HepG2 (cell line): ENCODE results near the gene C11orf16. TPM values are rescaled to one million over a fixed set of nuclear protein-coding genes. Genes with fewer than 3 reads are reported as not detected.

Experiments
- ATAC-seq: fragments of 200-7000 bp; cut with Tn5 transposase; 3 replicates; pipeline ENCODE4 v1.9.1; 2020; ENCODE audit warnings: mild to moderate bottlenecking, moderate library complexity
- BruUV-seq: library from RNA; stranded (reverse); fragments of 400-500 nt; replicated peaks from 2 replicates; lab custom pipeline; 2021; lab: Mats Ljungman, UMichigan
- CTCF ChIA-PET: fragments of 300-600 bp; formaldehyde crosslinking; extraction: SDS; loops from one replicate; lab custom pipeline; 2021; ENCODE audit warnings: low total read pairs, inconsistent platforms, low intra/inter-chr PET ratio; lab: Yijun Ruan, JAX
- POLR2A ChIA-PET: fragments of 350-600 bp; sonication (Branson Sonifier 250); formaldehyde crosslinking; loops from one replicate; lab custom pipeline; 2020; ENCODE audit warnings: antibody characterized with exemption, inconsistent platforms; lab: Yijun Ruan, JAX
- DNase-seq: peaks from one replicate; pipeline ENCODE4 v3.0.0-alpha.2; 2015; ENCODE audit warnings: low spot score
- FAIRE-seq: peaks from 3 replicates; lab custom pipeline; 2011; peaks lifted over from hg19 to GRCh38; lab: Jason Lieb, UNC
- H2AFZ ChIP-seq: one replicate; pipeline ENCODE4 v1.6.1; 2011; ENCODE audit warnings: low read length, inconsistent platforms
- H3K27ac ChIP-seq: fragments of 300-600 bp; 3 replicates; pipeline ENCODE4 v1.8.0; 2011; ENCODE audit warnings: mixed run types, mild to moderate bottlenecking, mixed read lengths, low read length, inconsistent platforms; ENCODE audit not compliant: insufficient read depth; ENCODE audit errors: extremely low read length
- H3K27me3 ChIP-seq, 2 experiments: fragments of 200-600 bp in 1 of 2; 2 replicates in 1 of 2; 3 replicates in 1 of 2; pipeline versions ENCODE4 v1.6.0 to v1.8.0; 2011; ENCODE audit warnings: low read length in 2 of 2, mild to moderate bottlenecking in 2 of 2, moderate library complexity in 2 of 2, inconsistent platforms in 1 of 2; ENCODE audit not compliant: insufficient read depth in 2 of 2, control insufficient read depth in 1 of 2
- H3K36me3 ChIP-seq, 2 experiments: fragments of 200-600 bp in 1 of 2; replicated peaks in 1 of 2; 2 replicates in 1 of 2; 3 replicates in 1 of 2; pipeline versions ENCODE4 v1.5.1 to v1.8.0; 2011; ENCODE audit warnings: low read length in 2 of 2, inconsistent platforms in 1 of 2; ENCODE audit not compliant: insufficient read depth in 2 of 2, control insufficient read depth in 1 of 2
- H3K4me1 ChIP-seq: 2 replicates; pipeline ENCODE4 v1.5.1; 2012; ENCODE audit warnings: low read length, inconsistent platforms; ENCODE audit not compliant: insufficient read depth
- H3K4me2 ChIP-seq: 2 replicates; pipeline ENCODE4 v1.6.0; 2011; ENCODE audit warnings: low read depth, low read length, inconsistent platforms
- H3K4me3 ChIP-seq, 3 experiments: fragments of 200-600 bp in 1 of 3; sonication (generic), shearing (Covaris generic) in 1 of 3; replicated peaks in 1 of 3; 2 replicates each; pipeline ENCODE4 v1.5.1; 2011 to 2016; ENCODE audit warnings: low read length in 3 of 3, inconsistent platforms in 2 of 3, low read depth in 2 of 3, mild to moderate bottlenecking in 2 of 3, control low read depth in 1 of 3, mixed read lengths in 1 of 3; ENCODE audit not compliant: insufficient read depth in 1 of 3
- H3K79me2 ChIP-seq: one replicate; pipeline ENCODE4 v1.6.1; 2011; ENCODE audit warnings: low read length, inconsistent platforms; ENCODE audit not compliant: insufficient read depth
- H3K9ac ChIP-seq: 2 replicates; pipeline ENCODE4 v1.6.0; 2011; ENCODE audit warnings: mild to moderate bottlenecking, low read depth, low read length, inconsistent platforms; ENCODE audit not compliant: insufficient read depth
- H3K9me3 ChIP-seq: 2 replicates; pipeline ENCODE4 v1.5.1; 2012; ENCODE audit warnings: mild to moderate bottlenecking, low read length
- H4K20me1 ChIP-seq: 2 replicates; pipeline ENCODE4 v1.6.0; 2011; ENCODE audit warnings: inconsistent platforms, mild to moderate bottlenecking, low read length, moderate library complexity; ENCODE audit not compliant: insufficient read depth
- LRRFIP1 ChIP-seq: sonication (generic); formaldehyde crosslinking; conservative IDR thresholded peaks from 2 replicates; pipeline ENCODE4 v1.4.0; 2020; ENCODE audit warnings: missing genetic modification reagents
- MEF2D ChIP-seq: sonication (generic); formaldehyde crosslinking; IDR thresholded peaks from 2 replicates; pipeline ENCODE4 v1.5.1; 2020; ENCODE audit warnings: mild to moderate bottlenecking, missing genetic modification reagents
- NCOA5 ChIP-seq: sonication (generic); formaldehyde crosslinking; IDR thresholded peaks from 2 replicates; pipeline ENCODE4 v1.4.0; 2020; ENCODE audit warnings: missing genetic modification reagents
- NCOR1 ChIP-seq: fragments of 200-600 bp; sonication (generic); IDR thresholded peaks from 2 replicates; pipeline ENCODE4 v1.7.0; 2017; ENCODE audit warnings: antibody characterized with exemption, low read length, borderline replicate concordance
- NR1H2 ChIP-seq: sonication (generic); formaldehyde crosslinking; IDR thresholded peaks from 2 replicates; pipeline ENCODE4 v1.8.1; 2022; ENCODE audit warnings: low read depth, missing genetic modification reagents, borderline replicate concordance
- PAX8 ChIP-seq: sonication (generic); formaldehyde crosslinking; IDR thresholded peaks from 2 replicates; pipeline ENCODE4 v1.8.0; 2022; ENCODE audit warnings: mild to moderate bottlenecking, missing genetic modification reagents, borderline replicate concordance
- SPEN ChIP-seq: sonication (generic); formaldehyde crosslinking; IDR thresholded peaks from 2 replicates; pipeline ENCODE4 v1.5.1; 2020; ENCODE audit warnings: low read depth, mild to moderate bottlenecking, missing genetic modification reagents
- WGBS: methylation state at CpG from one replicate; pipeline ENCODE4 v1.1.6; 2017; ENCODE audit warnings: low lambda C conversion rate; 5-methylcytosine and 5-hydroxymethylcytosine counted together
- in situ Hi-C: cut with HindIII; loops from 2 replicates; pipeline ENCODE4 v1.10.0; 2017; ENCODE audit warnings: low pct_unique_long_range_greater_than_20kb; ENCODE audit not compliant: extremely low pct_ligation_motif_present
- intact Hi-C: fragments of 100-400 bp; cut with micrococcal nuclease; formaldehyde crosslinking; loops from one replicate; pipeline ENCODE4 v1.10.0; 2022; ENCODE audit not compliant: unreplicated experiment
- polyA plus RNA-seq, 8 experiments: library from polyadenylated mRNA; depleted of rRNA in 3 of 8; stranded (reverse) in 7 of 8; unstranded in 1 of 8; fragments of >200 nt; fragmentation: Illumina TruSeq in 4 of 8; extraction: Trizol in 4 of 8; gene quantifications; 2 replicates each; pipeline versions ENCODE4 v1.2.1 to v1.2.3, GENCODE V29; 2011 to 2016; ENCODE audit warnings: low read depth in 4 of 8, missing spikeins in 1 of 8, mixed read lengths in 1 of 8; ENCODE audit not compliant: insufficient read depth in 1 of 8
- total RNA-seq, 5 experiments: library from RNA; depleted of rRNA; stranded (reverse); fragments of >200 nt; fragmentation: Illumina TruSeq; extraction: Trizol; gene quantifications; 2 replicates each; pipeline ENCODE4 v1.2.3, GENCODE V29; 2016; ENCODE audit warnings: low read depth in 1 of 5

Gene C11orf16
- total and polyA plus RNA-seq, 2 of the 13 experiments (the other 11 are each of a cell fraction or from before 2014, with no cell fraction given): not detected

GRCh38 chr11:8947230-8947943 lies 14.6 kb upstream of the C11orf16 start:
- WGBS: 87% methylated on average over 4 of the region's 4 CpGs
- CTCF ChIA-PET: no interaction called here
- POLR2A ChIA-PET: no interaction called here

GRCh38 chr11:8942518-8943066 lies 9.8 kb upstream of the C11orf16 start, which contains the start of gene ASCL3:
TSS of gene ASCL3 (minus strand) at chr11:8943016. CDS start at chr11:8938161, 4,855 bp downstream.
- H3K9ac ChIP-seq: no peak within 1 kb of the TSS
- WGBS: 54% methylated on average over 5 of the region's 5 CpGs

More at GRCh38 chr11:8947230-8947943, 14.6 kb upstream of the C11orf16 start:
- Histone ChIP-seq H3K27ac (no peak overlapping the region), H3K36me3 (peaks cover 9 to 10% of the 10 kb centered on the region in 2 experiments; a peak in 4 of 5 replicates), H3K9ac (no peak overlapping the region), H3K4me2 (no peak overlapping the region), H3K4me3 (no peak overlapping the region), H3K9me3 (no peaks in the 10 kb centered on the region), H2AFZ (no peak overlapping the region), H4K20me1 (no peaks in the 10 kb centered on the region), H3K79me2 (no peaks in the 10 kb centered on the region), H3K4me1 (no peaks in the 10 kb centered on the region), H3K27me3 (no peaks in the 10 kb centered on the region)
- TF ChIP-seq MEF2D (CRISPR knock-in tag) (no peak), SPEN (CRISPR knock-in tag) (no peak)
- ATAC-seq: no peak
- FAIRE-seq: no peak
- BruUV-seq: no TSS peak
- no peak for DNase-seq
- intact Hi-C loops (no loop called here), in situ Hi-C loops (no loop called here)

More at GRCh38 chr11:8942518-8943066, 9.8 kb upstream of the C11orf16 start, which contains the start of gene ASCL3:
- Histone ChIP-seq H3K27me3 (no peaks in the 10 kb centered on the region), H2AFZ (no peak within 1 kb of the TSS), H3K27ac (no peak within 1 kb of the TSS), H3K9me3 (no peaks in the 10 kb centered on the region), H3K4me3 (no peak within 1 kb of the TSS), H3K36me3 (peaks cover 0 to 4% of the 10 kb centered on the region in 2 experiments; a peak in 3 of 5 replicates), H4K20me1 (no peaks in the 10 kb centered on the region), H3K4me2 (no peak within 1 kb of the TSS), H3K4me1 (peaks cover 7% of the 10 kb centered on the region), H3K79me2 (no peaks in the 10 kb centered on the region)
- no TSS peak for BruUV-seq
- ATAC-seq: no peak
- no peak for FAIRE-seq
- POLR2A ChIA-PET: no interaction called here
- in situ Hi-C loops (no loop called here), intact Hi-C loops (no loop called here)
- DNase-seq: no peak
- CTCF ChIA-PET: no interaction called here
- TF ChIP-seq NCOR1 (no peak), PAX8 (no peak), LRRFIP1 (CRISPR knock-in tag) (no peak), NR1H2 (CRISPR knock-in tag) (no peak), NCOA5 (no peak)
